DND-41 (cell line): ENCODE results near the gene POU2F3.

Experiments
- EZH2 ChIP-seq: IDR thresholded peaks from 3 replicates; pipeline ENCODE4 v1.6.1; 2012; ENCODE audit warnings: borderline replicate concordance, low read depth, mild to moderate bottlenecking, moderate library complexity, low read length, inconsistent platforms; ENCODE audit not compliant: severe bottlenecking
- TF ChIP-seq, protein P1 (sequence below): IDR thresholded peaks from 2 replicates; pipeline ENCODE4 v1.5.1; 2012; ENCODE audit warnings: borderline replicate concordance, low read length, moderate library complexity, mild to moderate bottlenecking; ENCODE audit not compliant: poor library complexity, severe bottlenecking; ENCODE audit errors: extremely low read depth

DNA sequence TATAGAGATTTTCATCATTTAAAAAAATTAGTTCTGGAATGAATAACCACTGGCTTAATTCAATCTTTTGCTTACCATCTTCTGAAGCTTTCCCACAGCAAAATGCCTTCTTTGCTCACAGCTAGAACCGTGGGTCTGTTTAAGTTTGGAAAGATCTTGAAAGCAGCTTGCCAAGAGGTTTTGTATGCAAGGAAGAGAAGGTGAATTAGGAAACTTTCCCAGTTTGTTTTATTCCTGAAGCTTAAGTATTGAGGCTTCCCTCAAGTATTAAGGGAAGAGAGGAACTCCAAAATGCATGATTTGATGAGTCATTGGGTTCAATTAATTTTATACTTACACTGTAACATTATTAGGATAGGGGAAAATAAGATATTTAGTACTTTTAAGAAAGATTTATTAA, 94.4 kb downstream of the POU2F3 start:
- TF ChIP-seq, protein P1, sequence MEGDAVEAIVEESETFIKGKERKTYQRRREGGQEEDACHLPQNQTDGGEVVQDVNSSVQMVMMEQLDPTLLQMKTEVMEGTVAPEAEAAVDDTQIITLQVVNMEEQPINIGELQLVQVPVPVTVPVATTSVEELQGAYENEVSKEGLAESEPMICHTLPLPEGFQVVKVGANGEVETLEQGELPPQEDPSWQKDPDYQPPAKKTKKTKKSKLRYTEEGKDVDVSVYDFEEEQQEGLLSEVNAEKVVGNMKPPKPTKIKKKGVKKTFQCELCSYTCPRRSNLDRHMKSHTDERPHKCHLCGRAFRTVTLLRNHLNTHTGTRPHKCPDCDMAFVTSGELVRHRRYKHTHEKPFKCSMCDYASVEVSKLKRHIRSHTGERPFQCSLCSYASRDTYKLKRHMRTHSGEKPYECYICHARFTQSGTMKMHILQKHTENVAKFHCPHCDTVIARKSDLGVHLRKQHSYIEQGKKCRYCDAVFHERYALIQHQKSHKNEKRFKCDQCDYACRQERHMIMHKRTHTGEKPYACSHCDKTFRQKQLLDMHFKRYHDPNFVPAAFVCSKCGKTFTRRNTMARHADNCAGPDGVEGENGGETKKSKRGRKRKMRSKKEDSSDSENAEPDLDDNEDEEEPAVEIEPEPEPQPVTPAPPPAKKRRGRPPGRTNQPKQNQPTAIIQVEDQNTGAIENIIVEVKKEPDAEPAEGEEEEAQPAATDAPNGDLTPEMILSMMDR: no peak
- no peak for TF ChIP-seq EZH2
